UCSD-AML1 (cell line): ENCODE results near the gene ANXA1.
A peak's percentile ranks its signal among the peaks of the same experiment; 100 is the strongest.

ENCODE experiments used
- DNase-seq: peaks from one replicate; lab custom pipeline; 2025; ENCODE audit not compliant: unreplicated experiment; lab: John Stamatoyannopoulos, UW

ANXA1 gene, protein sequence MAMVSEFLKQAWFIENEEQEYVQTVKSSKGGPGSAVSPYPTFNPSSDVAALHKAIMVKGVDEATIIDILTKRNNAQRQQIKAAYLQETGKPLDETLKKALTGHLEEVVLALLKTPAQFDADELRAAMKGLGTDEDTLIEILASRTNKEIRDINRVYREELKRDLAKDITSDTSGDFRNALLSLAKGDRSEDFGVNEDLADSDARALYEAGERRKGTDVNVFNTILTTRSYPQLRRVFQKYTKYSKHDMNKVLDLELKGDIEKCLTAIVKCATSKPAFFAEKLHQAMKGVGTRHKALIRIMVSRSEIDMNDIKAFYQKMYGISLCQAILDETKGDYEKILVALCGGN

GRCh38 chr9:73151653-73152542, at the start of gene ANXA1:
Gene ANXA1, plus strand, starts transcription at chr9:73151865. Its CDS starts 6,671 bp downstream, at chr9:73158536.
- DNase-seq, result no peak

- no peak for DNase-seq
These were observed 47.3 kb upstream of the ANXA1 start for GRCh38 chr9:73104342-73104741.

DNA sequence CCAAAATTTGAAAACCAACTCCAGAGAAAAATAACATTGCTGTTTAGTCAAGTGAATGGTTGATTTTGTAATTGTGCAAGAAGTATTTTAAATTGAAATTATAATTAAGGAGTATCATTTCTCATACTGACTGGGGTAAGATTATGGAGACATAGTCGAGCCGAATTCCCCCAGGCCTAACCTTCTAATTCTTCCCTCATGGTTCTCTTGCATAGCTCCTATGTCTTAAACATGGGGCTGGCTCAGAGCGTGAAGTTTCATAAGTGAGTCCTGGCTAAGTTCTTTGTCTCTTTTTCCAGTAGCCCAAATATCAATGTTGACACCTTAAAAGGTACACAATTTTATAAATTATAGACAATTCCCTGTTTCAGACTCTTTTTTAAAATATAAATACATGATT, 46.7 kb upstream of the ANXA1 start:
- no peak for DNase-seq

DNA sequence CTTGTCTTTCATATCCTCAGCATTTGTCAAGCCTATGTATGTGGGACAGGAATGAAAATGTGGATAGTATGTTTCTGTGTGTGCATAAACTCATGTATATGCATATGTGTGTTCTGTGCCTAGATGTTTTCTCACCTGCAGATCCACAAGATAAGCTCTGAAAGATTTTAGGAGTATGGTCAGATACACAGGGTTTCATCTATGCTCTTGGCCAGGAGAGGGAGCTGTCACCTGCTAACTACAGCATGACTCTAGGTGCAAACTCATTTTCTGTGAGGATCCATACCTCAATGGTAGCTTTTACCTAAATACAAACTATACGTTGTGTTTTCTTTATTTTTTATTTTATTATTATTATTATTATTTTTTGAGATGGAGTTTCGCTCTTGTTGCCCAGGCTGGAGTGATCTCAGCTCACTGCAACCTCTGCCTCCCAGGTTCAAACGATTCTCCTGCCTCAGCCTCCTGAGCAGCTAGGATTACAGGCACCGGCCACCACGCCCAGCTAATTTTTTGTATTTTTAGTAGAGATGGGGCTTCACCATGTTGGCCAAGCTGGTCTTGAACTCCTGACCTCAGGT, 44.1 kb upstream of the ANXA1 start:
- DNase-seq, result peak; percentile 9

DNA sequence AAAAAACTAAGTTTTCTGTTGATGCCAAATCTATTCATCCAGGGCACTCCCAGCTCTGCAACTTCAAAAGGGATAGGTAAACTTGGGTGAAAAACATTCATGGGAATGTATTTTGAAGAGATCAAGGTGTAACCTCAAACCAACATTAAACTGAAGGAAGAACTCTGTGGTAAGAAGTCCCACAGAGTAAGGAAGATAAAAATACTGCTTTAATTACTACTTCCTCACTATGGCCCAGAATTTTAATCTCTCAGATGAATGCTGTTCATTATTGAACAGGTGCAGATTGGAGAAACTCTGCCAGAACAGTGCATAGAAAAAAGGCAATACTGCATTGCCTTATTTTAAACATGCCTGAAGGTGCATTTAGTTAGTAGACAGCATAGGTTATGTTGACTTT, 37.6 kb upstream of the ANXA1 start:
- DNase-seq, result no peak

GRCh38 chr9:73114958-73115357, 36.7 kb upstream of the ANXA1 start:
- no peak for DNase-seq

- DNase-seq, result no peak
These were observed 35.6 kb upstream of the ANXA1 start for GRCh38 chr9:73116031-73116430.

- DNase-seq, result no peak
These were observed 34.8 kb upstream of the ANXA1 start for GRCh38 chr9:73116880-73117279.

GRCh38 chr9:73118286-73118685, 33.4 kb upstream of the ANXA1 start:
- no peak for DNase-seq

- no peak for DNase-seq
These were observed 32.6 kb upstream of the ANXA1 start for GRCh38 chr9:73118898-73119554.

- no peak for DNase-seq
These were observed 30.2 kb upstream of the ANXA1 start for GRCh38 chr9:73121375-73121935.

DNA sequence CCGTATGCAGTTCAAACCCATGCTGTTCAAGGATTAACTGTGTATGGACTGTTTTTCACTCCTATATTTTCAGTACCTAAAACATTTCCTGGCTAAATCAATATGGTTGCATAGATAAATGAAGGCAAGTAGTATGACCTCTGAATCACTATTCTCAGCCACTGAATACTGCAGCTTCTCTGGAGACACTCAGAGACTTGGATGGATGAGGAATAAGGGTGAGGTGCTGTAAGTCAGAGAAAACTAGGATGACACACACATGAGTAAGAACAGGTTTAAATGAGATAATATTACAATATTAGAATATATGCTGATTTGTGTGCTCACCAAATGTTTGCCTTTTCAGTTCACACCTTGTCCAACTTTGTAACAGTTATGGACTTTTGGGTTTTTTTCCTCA, 26.0 kb upstream of the ANXA1 start:
- no peak for DNase-seq

GRCh38 chr9:73129941-73130685, 21.6 kb upstream of the ANXA1 start:
- DNase-seq, result no peak

DNA sequence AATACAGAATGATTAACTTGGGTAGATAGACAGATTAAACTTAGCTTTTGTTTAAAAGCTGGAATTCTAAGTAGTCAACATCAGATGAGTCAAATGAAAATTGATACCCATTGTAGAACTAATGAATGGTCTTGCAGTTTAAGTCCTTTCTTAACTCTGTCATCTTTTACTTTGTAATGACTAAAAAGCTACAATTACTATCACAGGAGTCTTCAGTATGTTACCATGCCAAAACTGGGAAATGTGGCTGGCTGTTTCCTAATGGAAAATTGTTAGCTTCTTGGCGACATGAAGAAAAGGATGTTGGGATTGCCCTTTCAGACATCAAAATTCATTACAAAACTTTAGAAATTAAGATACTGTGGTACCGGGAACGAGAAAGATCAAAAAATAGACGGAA, 20.2 kb upstream of the ANXA1 start:
- DNase-seq, result no peak

DNA sequence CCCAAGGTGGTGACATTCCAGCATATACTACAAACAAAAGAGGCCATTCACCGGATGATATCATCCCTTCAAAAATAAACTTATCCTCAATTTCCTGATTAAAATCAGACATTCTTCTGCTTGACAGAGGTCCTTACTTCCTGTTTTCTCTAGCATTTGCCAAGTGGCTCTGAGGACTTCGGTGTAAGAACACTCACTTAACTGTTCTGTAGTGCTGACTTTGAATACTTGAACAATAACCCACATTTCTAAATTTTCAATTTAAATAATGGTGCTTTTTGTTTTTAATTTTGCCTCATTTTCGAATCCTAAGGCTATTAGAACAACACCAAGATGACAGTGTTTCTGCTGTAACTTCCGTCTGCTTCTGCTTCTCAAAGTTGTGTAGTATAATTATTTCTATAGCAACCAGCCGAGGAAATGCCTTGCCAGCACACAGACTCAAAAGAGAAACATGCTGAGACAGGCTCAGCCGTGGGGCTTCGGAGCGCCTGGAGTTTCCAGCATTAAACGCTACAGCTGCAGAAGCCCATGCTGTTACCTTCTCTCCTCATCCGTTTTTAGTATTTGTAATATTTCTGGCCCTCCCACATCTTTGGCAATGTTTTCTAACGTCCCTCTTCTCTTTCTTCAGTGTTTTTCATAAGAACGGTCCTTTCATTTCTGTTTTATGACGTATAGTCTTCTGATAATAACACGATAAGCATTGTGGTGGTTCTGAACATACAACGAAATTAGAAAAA, 19.5 kb upstream of the ANXA1 start:
- peak; percentile 70 for DNase-seq

DNA sequence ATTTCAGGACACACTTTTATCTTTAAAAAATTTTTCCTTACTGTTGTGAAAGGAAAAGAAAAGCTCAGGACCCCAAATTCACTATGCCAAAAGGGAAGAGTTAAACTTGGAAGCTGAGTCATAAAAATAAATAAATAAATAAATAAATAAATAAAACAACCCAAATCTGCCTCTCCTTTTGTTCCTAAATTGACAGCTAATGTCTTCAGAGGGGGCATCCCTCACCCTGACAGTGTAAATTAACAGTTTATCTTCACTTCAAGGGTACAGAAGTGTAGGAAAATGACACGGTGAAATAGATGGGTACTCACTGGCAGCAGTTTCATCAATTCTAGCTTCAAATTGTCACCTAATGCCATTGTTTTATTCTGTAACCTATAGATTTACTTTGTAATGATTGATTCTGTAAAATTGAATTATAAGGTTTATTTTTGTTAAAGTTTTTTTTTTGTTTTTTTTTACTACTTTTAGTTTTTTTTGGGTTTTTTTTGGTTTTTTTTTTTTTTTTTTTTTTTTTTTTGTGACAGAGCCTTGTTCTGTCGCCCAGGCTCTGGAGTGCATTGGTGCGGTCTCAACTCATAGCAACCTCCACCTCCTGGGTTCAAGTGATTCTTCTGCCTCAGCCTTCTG, 18.5 kb upstream of the ANXA1 start:
- DNase-seq, result no peak

GRCh38 chr9:73133921-73134407, 17.7 kb upstream of the ANXA1 start:
- no peak for DNase-seq

DNA sequence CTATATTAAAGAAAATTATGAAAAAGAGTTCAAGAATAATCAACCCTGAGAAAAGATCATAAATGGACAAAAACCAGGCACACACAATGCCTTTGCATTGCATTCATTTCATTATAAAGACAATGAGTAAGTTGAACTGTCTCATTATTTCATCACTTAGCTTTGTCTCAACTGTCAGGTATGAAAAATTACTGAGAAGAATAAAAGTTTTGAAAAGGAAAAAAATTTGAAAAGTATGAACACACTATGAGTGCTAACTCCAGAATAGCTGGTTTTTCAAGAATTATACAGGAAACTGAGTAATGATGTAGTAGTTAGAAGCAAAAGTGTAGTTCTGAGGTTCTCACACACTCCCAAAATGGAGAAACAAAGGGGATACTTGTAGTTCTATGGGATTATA, 16.3 kb upstream of the ANXA1 start:
- no peak for DNase-seq

- no peak for DNase-seq
These were observed 14.3 kb upstream of the ANXA1 start for GRCh38 chr9:73137286-73137899.
